GM23338 (cell line): Measurements from ENCODE around the gene SLC17A1. TPM values are rescaled to one million over a fixed set of nuclear protein-coding genes. Genes with fewer than 3 reads are reported as not detected.

Source experiments
- ATAC-seq: fragments of 200-7000 bp; cut with Tn5 transposase; 3 replicates; pipeline ENCODE4 v1.9.1; 2020
- DNase-seq: peaks from one replicate; pipeline ENCODE4 v3.0.0-alpha.2; 2015; ENCODE audit warnings: low spot score
- H2AFZ ChIP-seq: fragments of 200-600 bp; sonication (generic); 2 replicates; pipeline ENCODE4 v1.8.0; 2016; ENCODE audit warnings: antibody characterized with exemption, mild to moderate bottlenecking, moderate library complexity
- H3F3A ChIP-seq: fragments of 200-600 bp; sonication (generic); replicated peaks from 2 replicates; pipeline ENCODE4 v1.8.0; 2017; ENCODE audit warnings: antibody characterized with exemption, mixed run types, low read depth
- H3K27ac ChIP-seq: fragments of 200-600 bp; sonication (generic); 2 replicates; pipeline ENCODE4 v1.6.1; 2016; ENCODE audit warnings: low read depth
- H3K27me3 ChIP-seq: fragments of 200-600 bp; sonication (generic); 2 replicates; pipeline ENCODE4 v1.8.0; 2016; ENCODE audit warnings: mild to moderate bottlenecking, mixed run types, moderate library complexity; ENCODE audit not compliant: insufficient read depth
- H3K36me3 ChIP-seq: fragments of 200-600 bp; sonication (generic); 2 replicates; pipeline ENCODE4 v1.8.0; 2016; ENCODE audit warnings: mild to moderate bottlenecking; ENCODE audit not compliant: insufficient read depth
- H3K4me1 ChIP-seq: fragments of 200-600 bp; sonication (generic); 2 replicates; pipeline ENCODE4 v1.8.0; 2016; ENCODE audit warnings: mild to moderate bottlenecking, moderate library complexity; ENCODE audit not compliant: insufficient read depth
- H3K4me2 ChIP-seq: fragments of 200-600 bp; sonication (generic); 2 replicates; pipeline ENCODE4 v1.7.1; 2017; ENCODE audit warnings: mixed run types
- H3K4me3 ChIP-seq: fragments of 200-600 bp; sonication (generic); 2 replicates; pipeline ENCODE4 v1.6.1; 2016; ENCODE audit warnings: mixed run types
- H3K79me2 ChIP-seq: fragments of 200-600 bp; sonication (generic); replicated peaks from 2 replicates; pipeline ENCODE4 v1.8.0; 2017; ENCODE audit warnings: mild to moderate bottlenecking; ENCODE audit not compliant: insufficient read depth
- H3K9me2 ChIP-seq: fragments of 200-600 bp; sonication (generic); 2 replicates; pipeline ENCODE4 v1.8.0; 2017; ENCODE audit not compliant: insufficient read depth
- H4K20me1 ChIP-seq: fragments of 200-600 bp; sonication (generic); replicated peaks from 2 replicates; pipeline ENCODE4 v1.8.0; 2017; ENCODE audit warnings: mild to moderate bottlenecking; ENCODE audit not compliant: insufficient read depth
- H3K27ac Mint-ChIP-seq: 2 replicates; pipeline ENCODE4 v1.8.0; 2020; ENCODE audit warnings: inconsistent platforms, mild to moderate bottlenecking, moderate library complexity, mixed read lengths
- H3K27me3 Mint-ChIP-seq: 3 replicates; pipeline ENCODE4 v1.8.0; 2022; ENCODE audit warnings: low read depth, mild to moderate bottlenecking, moderate library complexity, mixed read lengths, inconsistent platforms; ENCODE audit not compliant: insufficient read depth, poor library complexity
- H3K36me3 Mint-ChIP-seq: 3 replicates; pipeline ENCODE4 v1.8.0; 2021; ENCODE audit warnings: low read depth, mild to moderate bottlenecking, inconsistent platforms, moderate library complexity, mixed read lengths
- H3K4me1 Mint-ChIP-seq: 3 replicates; pipeline ENCODE4 v1.8.0; 2020; ENCODE audit warnings: mild to moderate bottlenecking, inconsistent platforms, mixed read lengths
- H3K4me3 Mint-ChIP-seq: 3 replicates; pipeline ENCODE4 v1.8.0; 2021; ENCODE audit warnings: moderate library complexity, mild to moderate bottlenecking, inconsistent platforms, mixed read lengths
- H3K9me3 Mint-ChIP-seq: 3 replicates; pipeline ENCODE4 v1.8.0; 2020; ENCODE audit warnings: moderate library complexity, mild to moderate bottlenecking, inconsistent platforms, mixed read lengths
- CREB1 ChIP-seq: fragments of 250-450 bp; sonication (Bioruptor Pico); IDR thresholded peaks from 2 replicates; pipeline ENCODE4 v1.5.0; 2020; ENCODE audit warnings: low read depth, mild to moderate bottlenecking, moderate library complexity
- CTCF ChIP-seq, 2 experiments: fragments of 200-600 bp in 1 of 2; sonication (generic) in 1 of 2; conservative IDR thresholded peaks; 2 replicates each; pipeline versions ENCODE4 v1.5.1 to v1.6.1; 2016 to 2017; ENCODE audit warnings: antibody characterized with exemption in 2 of 2, low read depth in 2 of 2, mild to moderate bottlenecking in 2 of 2, moderate library complexity in 1 of 2
- ETS1 ChIP-seq: IDR thresholded peaks from 2 replicates; pipeline ENCODE4 v1.6.1; 2016; ENCODE audit warnings: antibody characterized with exemption
- EZH2 ChIP-seq: fragments of 200-600 bp; sonication (generic); IDR thresholded peaks from one replicate; pipeline ENCODE4 v1.8.0; 2017; ENCODE audit warnings: antibody characterized with exemption, mild to moderate bottlenecking, low read depth; ENCODE audit not compliant: unreplicated experiment
- EZH2phosphoT487 ChIP-seq: fragments of 200-600 bp; sonication (generic); IDR thresholded peaks from one replicate; pipeline ENCODE4 v1.8.1; 2018; ENCODE audit warnings: antibody characterized with exemption; ENCODE audit not compliant: unreplicated experiment
- JUNB ChIP-seq: IDR thresholded peaks from one replicate; pipeline ENCODE4 v1.6.1; 2016; ENCODE audit warnings: antibody characterized with exemption; ENCODE audit not compliant: unreplicated experiment
- NANOG ChIP-seq: IDR thresholded peaks from 2 replicates; pipeline ENCODE4 v1.6.1; 2016; ENCODE audit warnings: antibody characterized with exemption, borderline replicate concordance
- POLR2AphosphoS5 ChIP-seq: IDR thresholded peaks from 2 replicates; pipeline ENCODE4 v1.6.1; 2016; ENCODE audit warnings: antibody characterized with exemption, low read depth
- STAT1 ChIP-seq: IDR thresholded peaks from one replicate; pipeline ENCODE4 v1.6.1; 2016; ENCODE audit warnings: antibody characterized with exemption; ENCODE audit not compliant: unreplicated experiment
- ZNF114 ChIP-seq: fragments of 250-450 bp; sonication (Bioruptor Pico); IDR thresholded peaks from 2 replicates; pipeline ENCODE4 v1.5.0; 2020; ENCODE audit warnings: mild to moderate bottlenecking, moderate library complexity
- ZNF331 ChIP-seq: fragments of 250-450 bp; sonication (Bioruptor Pico); IDR thresholded peaks from 2 replicates; pipeline ENCODE4 v1.5.0; 2020; ENCODE audit warnings: low read depth, mild to moderate bottlenecking, moderate library complexity
- ZNF462 ChIP-seq: fragments of 250-450 bp; sonication (Bioruptor Pico); IDR thresholded peaks from 2 replicates; pipeline ENCODE4 v1.5.0; 2020; ENCODE audit warnings: mild to moderate bottlenecking, moderate library complexity
- polyA plus RNA-seq: library from polyadenylated mRNA; unstranded; fragments of >200 nt; fragmentation: Nextera tagmentation; extraction: Ambion mirVana; gene quantifications from 2 replicates; pipeline ENCODE4 v1.2.1, GENCODE V29; 2016
- total RNA-seq: library from RNA; depleted of rRNA; stranded (reverse); fragments of >200 nt; shearing (Covaris generic); gene quantifications from 2 replicates; pipeline ENCODE4 v1.2.3, GENCODE V29; 2014

The SLC17A1 gene
- total and polyA plus RNA-seq, 2 experiments from 2014 or later, result not detected

- H3K4me2 ChIP-seq, result no peak overlapping the region
- no peaks in the 10 kb centered on the region for H3K36me3 Mint-ChIP-seq
- H3K27ac Mint-ChIP-seq, result no peak overlapping the region
Measured at GRCh38 chr6:25866011-25866410, 34.2 kb upstream of the SLC17A1 start.

GRCh38 chr6:25863360-25863759 is 31.5 kb upstream of the SLC17A1 start:
- no peaks in the 10 kb centered on the region for H3K79me2 ChIP-seq
- DNase-seq, result no peak
- no peak overlapping the region for H2AFZ ChIP-seq
- H3F3A ChIP-seq, result no peaks in the 10 kb centered on the region
- H3K9me3 Mint-ChIP-seq, result no peaks in the 10 kb centered on the region
- H4K20me1 ChIP-seq, result no peaks in the 10 kb centered on the region
- no peaks in the 10 kb centered on the region for H3K4me1 Mint-ChIP-seq
- no peaks in the 10 kb centered on the region for H3K4me1 ChIP-seq
- peaks cover 15% of the 10 kb centered on the region for H3K9me2 ChIP-seq
- no peak for ATAC-seq
- no peaks in the 10 kb centered on the region for H3K27me3 ChIP-seq
- H3K36me3 Mint-ChIP-seq, result no peaks in the 10 kb centered on the region
- H3K4me3 Mint-ChIP-seq, result no peak overlapping the region
- no peak overlapping the region for H3K27ac ChIP-seq
- no peak overlapping the region for H3K27ac Mint-ChIP-seq
- H3K4me2 ChIP-seq, result no peak overlapping the region
- H3K4me3 ChIP-seq, result no peak overlapping the region
- no peaks in the 10 kb centered on the region for H3K36me3 ChIP-seq
- no peaks in the 10 kb centered on the region for H3K27me3 Mint-ChIP-seq
- TF ChIP-seq ZNF331 (no peak), ZNF462 (CRISPR knock-in tag) (no peak), CREB1 (CRISPR knock-in tag) (no peak), CTCF (conservative IDR thresholded peaks at IDR 0.05; ENCODE audit: low read depth in 2 of 2) (no peak), EZH2phosphoT487 (no peak), STAT1 (no peak), JUNB (no peak), ZNF114 (CRISPR knock-in tag) (no peak), EZH2 (no peak), NANOG (no peak), POLR2AphosphoS5 (no peak), ETS1 (no peak)

More at GRCh38 chr6:25866011-25866410, 34.2 kb upstream of the SLC17A1 start:
- H3K27ac ChIP-seq, result no peak overlapping the region
- H3K36me3 ChIP-seq, result no peaks in the 10 kb centered on the region
- DNase-seq, result no peak
- ATAC-seq, result no peak
- TF ChIP-seq ZNF114 (CRISPR knock-in tag), result no peak
- TF ChIP-seq NANOG, result no peak
- TF ChIP-seq POLR2AphosphoS5, result no peak
- H3K4me1 Mint-ChIP-seq, result no peaks in the 10 kb centered on the region
- H3K27me3 ChIP-seq, result no peaks in the 10 kb centered on the region
- no peaks in the 10 kb centered on the region for H3K4me1 ChIP-seq
- H3K9me3 Mint-ChIP-seq, result no peaks in the 10 kb centered on the region
- H3K4me3 ChIP-seq, result no peak overlapping the region
- no peaks in the 10 kb centered on the region for H3K27me3 Mint-ChIP-seq
- H2AFZ ChIP-seq, result no peak overlapping the region
- no peaks in the 10 kb centered on the region for H3F3A ChIP-seq
- H3K4me3 Mint-ChIP-seq, result no peak overlapping the region
- H3K79me2 ChIP-seq, result no peaks in the 10 kb centered on the region
- H3K9me2 ChIP-seq, result peaks cover 15% of the 10 kb centered on the region
- H4K20me1 ChIP-seq, result no peaks in the 10 kb centered on the region
